ENCODE results near the gene DAP3. TPM values are rescaled to one million over a fixed set of nuclear protein-coding genes. Genes with fewer than 3 reads are reported as not detected.

DAP3 gene
- total and polyA plus RNA-seq, 2 of the 13 experiments (the other 11 are each of a cell fraction or from before 2014, with no cell fraction given): 129 to 133 TPM

GRCh38 chr1:155769257-155769656 lies 80.4 kb downstream of the DAP3 start (continued):
- no peak for TF ChIP-seq ZSCAN5A (CRISPR knock-in tag; IDR thresholded peaks at IDR 0.05; ENCODE audit: borderline replicate concordance)
- no peak for TF ChIP-seq ZBTB20 (CRISPR knock-in tag; IDR thresholded peaks at IDR 0.05; ENCODE audit: borderline replicate concordance, low read depth)
- no peak for TF ChIP-seq ZNF383 (CRISPR knock-in tag; IDR thresholded peaks at IDR 0.05; ENCODE audit: borderline replicate concordance)
- no peak for TF ChIP-seq ZFYVE20 (CRISPR knock-in tag; IDR thresholded peaks at IDR 0.05; ENCODE audit: borderline replicate concordance, low read depth)
- TF ChIP-seq ZNF138 (CRISPR knock-in tag; IDR thresholded peaks at IDR 0.05; ENCODE audit: low read depth): no peak
- TF ChIP-seq PBX2 (CRISPR knock-in tag; IDR thresholded peaks at IDR 0.05): no peak
- no peak for TF ChIP-seq ZBTB7A (CRISPR knock-in tag; IDR thresholded peaks at IDR 0.05)
- no peak for TF ChIP-seq ZBTB39 (CRISPR knock-in tag; IDR thresholded peaks at IDR 0.05)
- TF ChIP-seq E2F2 (CRISPR knock-in tag; IDR thresholded peaks at IDR 0.05; ENCODE audit: borderline replicate concordance): no peak
- no peak for TF ChIP-seq ZNF232 (CRISPR knock-in tag; IDR thresholded peaks at IDR 0.05; ENCODE audit: borderline replicate concordance)
- no peak for TF ChIP-seq ZNF672 (CRISPR knock-in tag; IDR thresholded peaks at IDR 0.05)
